Karpas-422 (cell line): ENCODE data around the gene MYO18B. TPM values are rescaled to one million over a fixed set of nuclear protein-coding genes. Genes with fewer than 3 reads are reported as not detected.

Experiments
- DNase-seq: peaks from one replicate; pipeline ENCODE4 v3.0.0-alpha.2; 2015
- H2AFZ ChIP-seq: fragments of 200-600 bp; sonication (generic); 2 replicates; pipeline ENCODE4 v1.6.1; 2014; ENCODE audit warnings: antibody characterized with exemption, low read length, mixed read lengths
- H3K27ac ChIP-seq: fragments of 200-600 bp; sonication (generic); 2 replicates; pipeline ENCODE4 v1.5.1; 2014; ENCODE audit warnings: mild to moderate bottlenecking, low read length, moderate library complexity
- H3K27me3 ChIP-seq: fragments of 200-600 bp; sonication (generic); 2 replicates; pipeline ENCODE4 v1.6.1; 2014; ENCODE audit warnings: low read length, mixed read lengths
- H3K36me3 ChIP-seq: fragments of 200-600 bp; sonication (generic); 2 replicates; pipeline ENCODE4 v1.6.1; 2014; ENCODE audit warnings: low read length, mixed read lengths; ENCODE audit not compliant: insufficient read depth
- H3K4me1 ChIP-seq: fragments of 200-600 bp; sonication (generic); 2 replicates; pipeline ENCODE4 v1.6.1; 2014; ENCODE audit warnings: mild to moderate bottlenecking, low read length, mixed read lengths
- H3K4me2 ChIP-seq: fragments of 200-600 bp; sonication (generic); 2 replicates; pipeline ENCODE4 v1.6.1; 2014; ENCODE audit warnings: low read length, low read depth, mild to moderate bottlenecking; ENCODE audit not compliant: poor library complexity, severe bottlenecking
- H3K4me3 ChIP-seq: fragments of 200-600 bp; sonication (generic); 2 replicates; pipeline ENCODE4 v1.5.1; 2014; ENCODE audit warnings: mild to moderate bottlenecking, antibody characterized with exemption, low read length, mixed read lengths
- H3K79me2 ChIP-seq: fragments of 200-600 bp; sonication (generic); 2 replicates; pipeline ENCODE4 v1.6.1; 2014; ENCODE audit warnings: mild to moderate bottlenecking, low read length, mixed read lengths
- H3K9ac ChIP-seq: fragments of 200-600 bp; sonication (generic); 2 replicates; pipeline ENCODE4 v1.6.0; 2014; ENCODE audit warnings: low read length
- H3K9me2 ChIP-seq: fragments of 200-600 bp; sonication (generic), shearing (Covaris generic); replicated peaks from 2 replicates; pipeline ENCODE4 v1.6.0; 2014; ENCODE audit warnings: mild to moderate bottlenecking, low read length, moderate library complexity; ENCODE audit not compliant: insufficient read depth
- H3K9me3 ChIP-seq: fragments of 300-700, 200-600 bp; sonication (generic); 2 replicates; pipeline ENCODE4 v1.6.1; 2014; ENCODE audit warnings: low read length, mixed read lengths
- H4K20me1 ChIP-seq: fragments of 200-600 bp; sonication (generic); 2 replicates; pipeline ENCODE4 v1.6.1; 2014; ENCODE audit warnings: mild to moderate bottlenecking, antibody characterized with exemption, low read length, low read depth; ENCODE audit not compliant: insufficient read depth
- total RNA-seq: library from RNA; depleted of rRNA; stranded (reverse); fragments of >200 nt; shearing (Covaris generic); gene quantifications from 2 replicates; pipeline ENCODE4 v1.2.3, GENCODE V29; 2014; ENCODE audit warnings: low replicate concordance

MYO18B gene
- total RNA-seq, 1 experiment from 2014 or later: not detected

DNA sequence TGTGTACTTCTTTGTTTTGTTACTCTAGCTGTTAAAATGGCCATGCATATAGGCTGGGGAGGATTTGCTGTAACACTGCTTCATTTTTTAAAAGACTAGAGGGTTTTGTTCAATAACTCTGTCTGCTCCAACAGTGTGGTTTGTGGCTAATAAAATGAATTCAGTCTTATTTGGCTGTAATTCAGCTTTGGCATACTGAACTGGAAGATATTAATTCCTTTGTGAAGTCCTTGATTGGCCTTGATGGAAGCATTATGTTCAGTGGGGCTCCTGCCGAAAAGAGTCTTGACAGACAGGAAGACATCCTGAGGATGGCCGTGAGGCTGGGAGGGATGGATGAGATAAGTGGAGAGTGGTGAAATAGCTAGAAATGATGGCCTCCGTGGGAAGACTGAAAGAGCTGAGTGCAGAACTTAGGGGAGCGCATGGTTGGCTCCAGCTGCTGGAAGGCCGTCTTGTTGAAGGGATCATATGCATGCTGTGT, 44.8 kb upstream of the MYO18B start:
- Histone ChIP-seq H3K9me2 (no peaks in the 10 kb centered on the region), H3K27ac (no peak overlapping the region), H3K4me2 (no peak overlapping the region)

DNA sequence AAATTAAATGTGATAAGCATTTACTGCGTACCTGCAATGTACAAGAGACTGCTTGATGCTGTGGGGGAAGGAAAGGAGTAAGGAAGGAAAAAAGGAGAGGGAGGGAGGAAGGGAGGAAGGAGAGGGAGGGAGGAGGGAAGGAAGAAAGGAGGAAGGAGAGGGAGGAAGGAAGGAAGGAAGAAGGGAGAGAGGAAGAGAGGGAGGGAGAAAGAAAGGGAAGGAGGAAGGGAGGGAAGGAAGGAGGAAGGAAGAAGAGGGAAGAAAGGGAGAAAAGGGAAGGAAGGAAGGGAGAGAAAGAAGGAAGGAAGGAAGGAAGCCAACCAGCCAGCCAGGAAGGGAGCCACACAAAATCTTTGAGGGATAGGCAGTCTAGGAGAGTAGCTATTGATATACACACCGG, 44.0 kb upstream of the MYO18B start:
- H3K36me3 ChIP-seq: no peaks in the 10 kb centered on the region
- H3K27ac ChIP-seq: no peak overlapping the region
- H3K9ac ChIP-seq: no peak overlapping the region

More for the DNA sequence above, 44.8 kb upstream of the MYO18B start:
- H3K4me3 ChIP-seq: no peak overlapping the region
- no peak overlapping the region for H3K9ac ChIP-seq
- no peaks in the 10 kb centered on the region for H3K79me2 ChIP-seq
- H3K27me3 ChIP-seq: no peaks in the 10 kb centered on the region
- H3K36me3 ChIP-seq: no peaks in the 10 kb centered on the region
- H4K20me1 ChIP-seq: no peaks in the 10 kb centered on the region
- no peak overlapping the region for H2AFZ ChIP-seq
- no peaks in the 10 kb centered on the region for H3K9me3 ChIP-seq
- DNase-seq: no peak
- H3K4me1 ChIP-seq: peaks cover 5% of the 10 kb centered on the region

DNA sequence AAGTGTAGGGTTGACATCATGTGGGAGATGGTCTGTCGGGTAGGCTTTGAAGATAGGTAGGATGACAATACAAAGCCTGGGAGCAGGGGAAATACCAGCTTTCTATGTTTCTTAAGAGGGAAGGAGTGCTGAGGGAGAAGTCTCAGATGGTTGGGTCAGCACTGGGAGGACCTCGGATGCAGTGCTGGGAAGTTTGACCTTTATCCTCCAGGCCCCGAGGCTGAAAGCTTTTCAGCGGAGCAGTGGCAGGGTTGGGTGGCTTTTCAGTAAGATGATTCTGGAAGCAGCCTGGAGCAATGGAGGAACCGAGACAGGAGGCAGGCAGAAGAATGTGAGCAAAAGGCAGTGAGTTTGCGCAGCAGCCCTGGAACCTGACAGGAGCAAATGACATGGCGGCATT, 43.5 kb upstream of the MYO18B start:
- no peaks in the 10 kb centered on the region for H4K20me1 ChIP-seq

More for the DNA sequence above, 44.0 kb upstream of the MYO18B start:
- H3K4me3 ChIP-seq: no peak overlapping the region
- no peak for DNase-seq
- H2AFZ ChIP-seq: no peak overlapping the region
- H4K20me1 ChIP-seq: no peaks in the 10 kb centered on the region
- no peaks in the 10 kb centered on the region for H3K9me2 ChIP-seq
- H3K79me2 ChIP-seq: no peaks in the 10 kb centered on the region
- H3K9me3 ChIP-seq: no peaks in the 10 kb centered on the region
- peaks cover 5% of the 10 kb centered on the region for H3K4me1 ChIP-seq
- no peak overlapping the region for H3K4me2 ChIP-seq
- no peaks in the 10 kb centered on the region for H3K27me3 ChIP-seq

DNA sequence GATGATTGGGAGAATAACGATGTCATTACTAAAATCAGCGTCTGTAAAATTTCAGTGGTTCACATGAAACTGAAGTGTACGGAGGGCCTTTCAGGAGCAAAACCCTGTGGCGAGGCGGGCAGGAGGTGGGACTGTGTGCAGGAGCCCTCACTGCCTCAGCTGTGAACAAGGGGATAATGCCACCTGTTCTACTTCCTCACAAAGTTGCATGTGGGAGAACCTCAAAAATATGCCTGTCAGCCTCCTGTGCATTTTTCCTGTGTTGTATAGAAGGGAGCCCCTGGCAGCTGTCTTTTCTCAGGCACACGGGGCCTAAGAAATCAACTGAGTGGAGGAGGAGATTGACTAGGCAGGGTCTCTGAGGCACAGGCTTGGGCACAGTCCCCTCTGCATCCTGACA, 43.0 kb upstream of the MYO18B start:
- Histone ChIP-seq H3K36me3 (no peaks in the 10 kb centered on the region), H3K79me2 (no peaks in the 10 kb centered on the region), H4K20me1 (no peaks in the 10 kb centered on the region), H2AFZ (no peak overlapping the region), H3K27ac (no peak overlapping the region), H3K9me2 (no peaks in the 10 kb centered on the region), H3K4me2 (no peak overlapping the region), H3K4me3 (no peak overlapping the region), H3K27me3 (no peaks in the 10 kb centered on the region), H3K9me3 (no peaks in the 10 kb centered on the region), H3K9ac (no peak overlapping the region), H3K4me1 (peaks cover 5% of the 10 kb centered on the region)
- DNase-seq: no peak

More for the DNA sequence above, 43.5 kb upstream of the MYO18B start:
- Histone ChIP-seq H3K27ac (no peak overlapping the region), H3K36me3 (no peaks in the 10 kb centered on the region), H3K79me2 (no peaks in the 10 kb centered on the region), H2AFZ (no peak overlapping the region), H3K4me3 (no peak overlapping the region), H3K4me2 (no peak overlapping the region), H3K9me2 (no peaks in the 10 kb centered on the region), H3K27me3 (no peaks in the 10 kb centered on the region), H3K9me3 (no peaks in the 10 kb centered on the region), H3K4me1 (peaks cover 5% of the 10 kb centered on the region), H3K9ac (no peak overlapping the region)
- DNase-seq: no peak

DNA sequence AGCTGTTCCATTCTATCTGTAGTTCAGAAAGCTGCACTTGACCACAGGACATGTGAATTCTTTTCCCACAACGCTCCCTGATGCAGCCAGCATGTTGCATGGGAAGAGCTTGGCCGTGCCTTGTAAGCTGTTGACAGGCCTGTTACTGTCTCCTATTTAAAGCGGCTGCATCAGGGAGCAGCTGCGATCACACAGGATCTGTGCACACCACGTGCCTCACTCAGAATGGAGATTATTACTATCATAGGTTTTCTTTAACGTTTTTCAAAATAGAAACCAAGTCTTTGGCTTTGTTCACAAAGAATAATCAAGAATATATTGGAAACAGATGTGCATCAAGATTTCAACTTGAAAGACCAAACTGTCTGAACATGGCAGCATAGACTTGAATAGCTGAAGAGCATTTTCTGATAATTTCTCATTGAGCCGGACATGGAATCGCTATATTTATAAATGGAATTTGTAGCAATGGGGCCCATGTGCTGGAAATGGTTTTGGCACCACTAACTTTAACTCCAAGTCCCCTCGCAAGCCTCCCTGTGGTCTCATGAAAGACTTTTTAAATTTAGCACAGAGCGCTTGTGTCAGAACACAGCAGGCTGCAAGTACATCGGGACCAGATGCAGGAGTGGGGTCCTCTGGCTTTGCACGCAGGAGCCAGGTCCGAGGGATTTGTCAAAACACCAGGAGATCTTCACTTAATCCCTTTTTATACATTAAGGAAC, 40.8 kb upstream of the MYO18B start:
- no peaks in the 10 kb centered on the region for H3K9me3 ChIP-seq
- no peak for DNase-seq
- no peaks in the 10 kb centered on the region for H3K79me2 ChIP-seq
- no peak overlapping the region for H3K4me2 ChIP-seq
- no peaks in the 10 kb centered on the region for H3K4me1 ChIP-seq
- no peak overlapping the region for H3K9ac ChIP-seq
- H2AFZ ChIP-seq: no peak overlapping the region
- no peaks in the 10 kb centered on the region for H3K36me3 ChIP-seq
- no peaks in the 10 kb centered on the region for H4K20me1 ChIP-seq
- no peak overlapping the region for H3K4me3 ChIP-seq
- no peak overlapping the region for H3K27ac ChIP-seq
- H3K27me3 ChIP-seq: no peaks in the 10 kb centered on the region
- H3K9me2 ChIP-seq: no peaks in the 10 kb centered on the region

DNA sequence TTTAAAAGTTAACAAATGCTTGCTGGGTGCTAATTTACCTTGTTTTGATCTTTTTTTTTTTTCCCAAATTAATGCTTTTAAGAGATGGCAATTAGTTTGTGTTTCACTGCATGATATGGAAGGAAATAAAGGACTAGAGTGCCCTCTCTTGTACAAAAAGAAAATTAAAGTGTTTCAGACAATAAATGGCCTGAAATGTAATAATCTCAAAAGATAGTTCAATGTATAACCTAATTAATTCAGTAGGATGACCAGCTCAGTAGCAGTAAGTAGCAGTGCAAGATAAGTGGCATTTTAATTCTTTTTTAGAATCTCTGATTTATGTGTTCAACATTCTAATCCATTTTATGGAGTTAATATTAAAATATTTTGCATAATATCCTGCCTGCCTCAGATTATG, 39.9 kb upstream of the MYO18B start:
- Histone ChIP-seq H3K9me3 (no peaks in the 10 kb centered on the region), H3K36me3 (no peaks in the 10 kb centered on the region), H3K9me2 (no peaks in the 10 kb centered on the region), H3K27me3 (no peaks in the 10 kb centered on the region), H3K79me2 (no peaks in the 10 kb centered on the region), H3K4me3 (no peak overlapping the region), H3K4me1 (no peaks in the 10 kb centered on the region), H3K27ac (no peak overlapping the region), H3K4me2 (no peak overlapping the region), H3K9ac (no peak overlapping the region), H2AFZ (no peak overlapping the region), H4K20me1 (no peaks in the 10 kb centered on the region)
- peak; percentile 69 for DNase-seq

DNA sequence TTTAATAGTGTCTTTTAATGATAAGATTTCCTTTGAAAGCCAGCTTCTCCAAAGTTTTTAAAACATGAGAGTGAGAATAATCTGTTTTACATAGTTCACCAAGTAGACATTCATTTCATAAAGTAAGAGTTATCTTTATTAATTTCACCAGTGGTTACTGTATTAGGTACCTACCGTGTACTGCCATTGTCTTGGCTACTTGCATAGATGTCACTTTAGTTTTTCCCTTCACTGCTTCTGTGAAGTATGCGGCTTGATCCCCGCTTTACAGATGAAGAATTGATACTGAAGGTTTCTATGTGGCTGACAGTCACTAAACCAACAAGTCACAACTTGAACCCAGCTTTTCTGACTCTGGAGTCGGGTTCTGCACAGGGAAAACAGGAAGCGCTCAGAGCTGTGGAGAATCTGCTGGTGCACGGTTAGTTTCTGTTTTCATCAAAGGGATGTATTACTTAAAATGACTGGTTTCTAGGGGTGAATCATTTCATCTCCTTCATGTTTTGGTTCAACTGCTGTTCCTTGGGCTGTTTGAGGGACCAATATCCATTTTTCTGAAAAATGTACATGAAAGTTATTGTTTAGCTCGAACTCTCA, 39.3 kb upstream of the MYO18B start:
- Histone ChIP-seq H3K9ac (no peak overlapping the region), H3K4me3 (no peak overlapping the region), H3K27ac (no peak overlapping the region), H3K9me2 (no peaks in the 10 kb centered on the region), H3K79me2 (no peaks in the 10 kb centered on the region), H3K4me1 (no peaks in the 10 kb centered on the region), H3K36me3 (no peaks in the 10 kb centered on the region), H3K27me3 (no peaks in the 10 kb centered on the region), H3K9me3 (no peaks in the 10 kb centered on the region), H3K4me2 (no peak overlapping the region), H4K20me1 (no peaks in the 10 kb centered on the region), H2AFZ (no peak overlapping the region)
- no peak for DNase-seq

DNA sequence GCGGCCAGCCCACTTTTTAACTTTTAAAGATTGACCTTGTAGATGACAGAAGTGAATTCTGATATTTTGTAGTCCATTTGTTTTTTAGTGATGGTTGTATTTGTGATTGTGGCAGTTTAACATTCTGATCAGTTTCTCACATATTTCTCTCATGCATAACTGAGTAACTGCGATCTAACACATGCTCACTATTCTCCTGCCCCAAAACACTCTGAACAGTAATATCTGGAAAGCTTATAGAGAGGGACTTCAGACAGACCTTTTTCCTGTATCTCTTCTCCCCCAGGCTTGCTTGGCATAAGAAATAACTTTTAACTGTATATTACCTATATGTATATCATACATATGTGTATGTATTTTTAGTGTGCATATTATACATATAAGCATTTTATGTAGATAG, 37.3 kb upstream of the MYO18B start:
- no peak overlapping the region for H3K4me2 ChIP-seq
- H3K27me3 ChIP-seq: no peaks in the 10 kb centered on the region
- H3K36me3 ChIP-seq: no peaks in the 10 kb centered on the region
- no peaks in the 10 kb centered on the region for H3K79me2 ChIP-seq
- H3K9me2 ChIP-seq: no peaks in the 10 kb centered on the region
- no peak overlapping the region for H3K27ac ChIP-seq
- no peaks in the 10 kb centered on the region for H3K4me1 ChIP-seq
- no peak overlapping the region for H3K9ac ChIP-seq
- H3K9me3 ChIP-seq: no peaks in the 10 kb centered on the region
- no peak overlapping the region for H2AFZ ChIP-seq
- no peak overlapping the region for H3K4me3 ChIP-seq
- no peaks in the 10 kb centered on the region for H4K20me1 ChIP-seq
- DNase-seq: no peak
